Glutamatergic neuron (in vitro differentiated cells): Measurements from ENCODE around the gene CAV2. TPM values are rescaled to one million over a fixed set of nuclear protein-coding genes. Genes with fewer than 3 reads are reported as not detected.

Experiments
- DNase-seq: peaks from one replicate; pipeline ENCODE4 v3.0.0; 2022
- H3K27ac Mint-ChIP-seq: one replicate; pipeline ENCODE4 v1.8.0; 2020; ENCODE audit warnings: mild to moderate bottlenecking, mixed read lengths, inconsistent platforms; ENCODE audit not compliant: unreplicated experiment
- H3K27me3 Mint-ChIP-seq: one replicate; pipeline ENCODE4 v1.8.0; 2020; ENCODE audit warnings: mild to moderate bottlenecking, moderate library complexity, mixed read lengths, inconsistent platforms; ENCODE audit not compliant: unreplicated experiment
- H3K36me3 Mint-ChIP-seq: one replicate; pipeline ENCODE4 v1.8.0; 2020; ENCODE audit warnings: mild to moderate bottlenecking, mixed read lengths, inconsistent platforms; ENCODE audit not compliant: unreplicated experiment
- H3K4me1 Mint-ChIP-seq: one replicate; pipeline ENCODE4 v1.8.0; 2020; ENCODE audit warnings: mild to moderate bottlenecking, low read depth, mixed read lengths, inconsistent platforms; ENCODE audit not compliant: unreplicated experiment
- H3K4me3 Mint-ChIP-seq: one replicate; pipeline ENCODE4 v1.8.0; 2020; ENCODE audit warnings: mild to moderate bottlenecking, mixed read lengths, inconsistent platforms; ENCODE audit not compliant: unreplicated experiment
- H3K9me3 Mint-ChIP-seq: one replicate; pipeline ENCODE4 v1.8.0; 2020; ENCODE audit warnings: mild to moderate bottlenecking, moderate library complexity, mixed read lengths, inconsistent platforms; ENCODE audit not compliant: unreplicated experiment
- CTCF ChIP-seq: fragments of 200-600 bp; sonication (generic); IDR thresholded peaks from one replicate; pipeline ENCODE4 v1.5.0; 2021; ENCODE audit not compliant: partially characterized antibody, unreplicated experiment
- total RNA-seq: library from RNA; stranded (reverse); fragmentation: NEBNext Ultra II Directional; extraction: Animal tissue kit (Norgen Biotek cat#: 25700); gene quantifications from one replicate; pipeline ENCODE4 v1.2.1, GENCODE V29; 2021; ENCODE audit not compliant: unreplicated experiment

The CAV2 gene
- total RNA-seq, 1 donor from 2014 or later = 1.7 TPM

- DNase-seq = no peak
- Mint-ChIP-seq H3K9me3 (no peaks in the 10 kb centered on the region), H3K4me1 (peaks cover 13% of the 10 kb centered on the region), H3K4me3 (no peak overlapping the region), H3K36me3 (no peaks in the 10 kb centered on the region), H3K27me3 (no peaks in the 10 kb centered on the region), H3K27ac (no peak overlapping the region)
- TF ChIP-seq CTCF = no peak
Observed at GRCh38 chr7:116501425-116502167, 2.1 kb downstream of the CAV2 start.

GRCh38 chr7:116502201-116503096, 2.9 kb downstream of the CAV2 start:
- Mint-ChIP-seq H3K27me3 (no peaks in the 10 kb centered on the region), H3K4me1 (peaks cover 13% of the 10 kb centered on the region)
- TF ChIP-seq CTCF = no peak

GRCh38 chr7:116503835-116504234, 4.3 kb downstream of the CAV2 start:
- TF ChIP-seq CTCF = no peak
- H3K4me1 Mint-ChIP-seq = peaks cover 13% of the 10 kb centered on the region
- no peaks in the 10 kb centered on the region for H3K36me3 Mint-ChIP-seq
- H3K9me3 Mint-ChIP-seq = no peaks in the 10 kb centered on the region
- H3K27me3 Mint-ChIP-seq = no peaks in the 10 kb centered on the region
- H3K27ac Mint-ChIP-seq = no peak overlapping the region
- H3K4me3 Mint-ChIP-seq = no peak overlapping the region
- DNase-seq = no peak

More at GRCh38 chr7:116502201-116503096, 2.9 kb downstream of the CAV2 start:
- no peaks in the 10 kb centered on the region for H3K9me3 Mint-ChIP-seq
- no peak overlapping the region for H3K27ac Mint-ChIP-seq
- H3K36me3 Mint-ChIP-seq = no peaks in the 10 kb centered on the region
- no peak overlapping the region for H3K4me3 Mint-ChIP-seq
- DNase-seq = no peak

- no peaks in the 10 kb centered on the region for H3K27me3 Mint-ChIP-seq
- H3K36me3 Mint-ChIP-seq = no peaks in the 10 kb centered on the region
- no peak for DNase-seq
- H3K9me3 Mint-ChIP-seq = no peaks in the 10 kb centered on the region
- peaks cover 12% of the 10 kb centered on the region for H3K4me1 Mint-ChIP-seq
- H3K27ac Mint-ChIP-seq = peak overlapping the region; percentile 76
- TF ChIP-seq CTCF = no peak
- H3K4me3 Mint-ChIP-seq = no peak overlapping the region
Observed at GRCh38 chr7:116505278-116505677, 5.7 kb downstream of the CAV2 start.

- peak overlapping the region; percentile 2 for H3K4me3 Mint-ChIP-seq
- H3K9me3 Mint-ChIP-seq = no peaks in the 10 kb centered on the region
- TF ChIP-seq CTCF = no peak
- peaks cover 6% of the 10 kb centered on the region for H3K4me1 Mint-ChIP-seq
- H3K27ac Mint-ChIP-seq = peak overlapping the region; percentile 76
- H3K27me3 Mint-ChIP-seq = no peaks in the 10 kb centered on the region
- H3K36me3 Mint-ChIP-seq = no peaks in the 10 kb centered on the region
- no peak for DNase-seq
Observed at GRCh38 chr7:116505823-116506222, 6.3 kb downstream of the CAV2 start.
